Gastroesophageal sphincter (tissue), 4 donors: Measurements from ENCODE around the gene OFD1. TPM values are rescaled to one million over a fixed set of nuclear protein-coding genes. Genes with fewer than 3 reads are reported as not detected.

Experiments used
- ATAC-seq: fragments of 150-250 bp; one replicate; pipeline ENCODE4 v1.9.1; 2016; ENCODE audit warnings: mild to moderate bottlenecking, moderate library complexity
- H3K27ac ChIP-seq, 4 donors: fragments of 200-600 bp; sonication (generic) in 3 of 4; 1 replicate in 3 of 4; 2 replicates in 1 of 4; pipeline ENCODE4 v1.5.1; 2016 to 2019
- H3K27me3 ChIP-seq: fragments of 200-600 bp; sonication (generic); one replicate; pipeline ENCODE4 v1.5.1; 2019
- H3K36me3 ChIP-seq, 2 donors: fragments of 200-600 bp; sonication (generic); one replicate each; pipeline ENCODE4 v1.5.1; 2019; ENCODE audit warnings: control low read depth in 1 of 2
- H3K4me1 ChIP-seq, 3 donors: fragments of 200-600 bp; sonication (generic); 1 replicate in 2 of 3; 2 replicates in 1 of 3; pipeline ENCODE4 v1.5.1; 2016 to 2019; ENCODE audit warnings: control low read depth in 2 of 3
- H3K4me3 ChIP-seq, 2 donors: fragments of 200-600 bp; sonication (generic); one replicate each; pipeline ENCODE4 v1.5.1; 2019; ENCODE audit warnings: mild to moderate bottlenecking in 1 of 2, moderate library complexity in 1 of 2
- H3K9me3 ChIP-seq, 3 donors: fragments of 200-600 bp; sonication (generic); one replicate each; pipeline ENCODE4 v1.5.1; 2017 to 2019; ENCODE audit warnings: control low read depth in 2 of 3
- CTCF ChIP-seq, 4 experiments: fragments of 200-600 bp in 2 of 4; fragments of 450-650 bp in 2 of 4; sonication (generic) in 1 of 4; IDR thresholded peaks; one replicate each; pipeline ENCODE4 v1.5.1; 2017 to 2019; ENCODE audit warnings: antibody characterized with exemption in 4 of 4, mild to moderate bottlenecking in 2 of 4, moderate library complexity in 2 of 4
- EP300 ChIP-seq: sonication (generic); formaldehyde crosslinking; IDR thresholded peaks from one replicate; pipeline ENCODE4 v1.6.1; 2017; ENCODE audit warnings: antibody characterized with exemption, mild to moderate bottlenecking
- POLR2A ChIP-seq, 2 donors: fragments of 450-650 bp; IDR thresholded peaks; one replicate each; pipeline ENCODE4 v1.6.1; 2017; ENCODE audit warnings: antibody characterized with exemption in 2 of 2, mild to moderate bottlenecking in 2 of 2, moderate library complexity in 1 of 2
- POLR2AphosphoS5 ChIP-seq: sonication (generic); formaldehyde crosslinking; IDR thresholded peaks from one replicate; pipeline ENCODE4 v1.6.1; 2017; ENCODE audit warnings: antibody characterized with exemption
- WGBS, 2 donors: methylation state at CpG; one replicate each; pipeline ENCODE4 v1.1.5; 2018; ENCODE audit warnings: low coverage in 1 of 2; 5-methylcytosine and 5-hydroxymethylcytosine counted together
- total RNA-seq, 4 donors: library from RNA; depleted of rRNA; stranded (reverse); fragments of >200 nt; gene quantifications; one replicate each; pipeline ENCODE4 v1.1.0, GENCODE V29; 2016

The OFD1 gene
- total RNA-seq, 4 donors from 2014 or later: 15.2 to 26.6 (median 22.5) TPM

- TF ChIP-seq EP300 (no peak), POLR2AphosphoS5 (no peak), CTCF (IDR thresholded peaks at IDR 0.05) (no peak), POLR2A (IDR thresholded peaks at IDR 0.05) (no peak)
- Histone ChIP-seq H3K4me1 (no peaks in the 10 kb centered on the region), H3K27me3 (no peaks in the 10 kb centered on the region), H3K27ac (no peak overlapping the region), H3K4me3 (no peak overlapping the region), H3K9me3 (no peaks in the 10 kb centered on the region), H3K36me3 (no peaks in the 10 kb centered on the region)
- 84 to 100% methylated on average over 4 of the region's 4 CpGs for WGBS, 2 donors
- no peak for ATAC-seq
Measured at GRCh38 chrX:13798184-13798583, 63.6 kb downstream of the OFD1 start.

GRCh38 chrX:13803116-13803515 is 68.6 kb downstream of the OFD1 start:
- H3K4me1 ChIP-seq: peaks cover 0 to 4% (median 0%) of the 10 kb centered on the region in 3 donors
- H3K36me3 ChIP-seq: no peaks in the 10 kb centered on the region
- WGBS, 2 donors: 37 to 60% methylated on average over 2 of the region's 6 CpGs
- H3K27ac ChIP-seq: no peak overlapping the region
- H3K27me3 ChIP-seq: no peaks in the 10 kb centered on the region
- ATAC-seq: no peak
- no peaks in the 10 kb centered on the region for H3K9me3 ChIP-seq
- H3K4me3 ChIP-seq: no peak overlapping the region
- TF ChIP-seq CTCF (IDR thresholded peaks at IDR 0.05): no peak
- TF ChIP-seq POLR2A (IDR thresholded peaks at IDR 0.05): no peak
- no peak for TF ChIP-seq EP300
- no peak for TF ChIP-seq POLR2AphosphoS5

GRCh38 chrX:13805241-13805640 is 70.7 kb downstream of the OFD1 start:
- Histone ChIP-seq H3K4me3 (no peak overlapping the region), H3K27me3 (no peaks in the 10 kb centered on the region), H3K27ac (no peak overlapping the region), H3K36me3 (no peaks in the 10 kb centered on the region), H3K9me3 (no peaks in the 10 kb centered on the region), H3K4me1 (peaks cover 0 to 8% (median 0%) of the 10 kb centered on the region in 3 donors)
- ATAC-seq: no peak
- WGBS, 2 donors: 49 to 74% methylated on average over 2 of the region's 2 CpGs
- TF ChIP-seq EP300: no peak
- TF ChIP-seq CTCF (IDR thresholded peaks at IDR 0.05): no peak
- TF ChIP-seq POLR2A (IDR thresholded peaks at IDR 0.05): no peak
- TF ChIP-seq POLR2AphosphoS5: no peak

GRCh38 chrX:13808293-13808692 is 73.7 kb downstream of the OFD1 start:
- no peak overlapping the region for H3K4me3 ChIP-seq
- ATAC-seq: no peak
- no peak overlapping the region for H3K27ac ChIP-seq
- H3K36me3 ChIP-seq: no peaks in the 10 kb centered on the region
- H3K27me3 ChIP-seq: no peaks in the 10 kb centered on the region
- no peaks in the 10 kb centered on the region for H3K9me3 ChIP-seq
- no peak for TF ChIP-seq POLR2AphosphoS5
- no peak for TF ChIP-seq POLR2A (IDR thresholded peaks at IDR 0.05)
- no peak for TF ChIP-seq CTCF (IDR thresholded peaks at IDR 0.05)
- no peak for TF ChIP-seq EP300
- WGBS, 2 donors: 58% methylated on average over 3 of the region's 4 CpGs; no CpG with 5 or more reads in 1 of the 2 donors
- peaks cover 0 to 8% (median 0%) of the 10 kb centered on the region in 3 donors for H3K4me1 ChIP-seq

GRCh38 chrX:13808865-13809264 is 74.3 kb downstream of the OFD1 start:
- peaks cover 0 to 8% (median 0%) of the 10 kb centered on the region in 3 donors for H3K4me1 ChIP-seq
- no peak overlapping the region for H3K4me3 ChIP-seq
- TF ChIP-seq POLR2A (IDR thresholded peaks at IDR 0.05) (no peak), EP300 (no peak), POLR2AphosphoS5 (no peak), CTCF (IDR thresholded peaks at IDR 0.05) (no peak)
- H3K36me3 ChIP-seq: no peaks in the 10 kb centered on the region
- ATAC-seq: no peak
- no peak overlapping the region for H3K27ac ChIP-seq
- no peaks in the 10 kb centered on the region for H3K9me3 ChIP-seq
- no peaks in the 10 kb centered on the region for H3K27me3 ChIP-seq
